WI38 (cell line): ENCODE data around the gene RPS27L.

Source experiments
- H3K4me3 ChIP-seq: 2 replicates; pipeline ENCODE4 v1.5.1; 2011; ENCODE audit warnings: low read depth, mild to moderate bottlenecking, control low read depth, low read length
- TF ChIP-seq, protein P1 (sequence below): IDR thresholded peaks from 2 replicates; pipeline ENCODE4 v1.5.1; 2012; ENCODE audit warnings: low read depth, mild to moderate bottlenecking, control low read depth, low read length

Gene RPS27L

DNA sequence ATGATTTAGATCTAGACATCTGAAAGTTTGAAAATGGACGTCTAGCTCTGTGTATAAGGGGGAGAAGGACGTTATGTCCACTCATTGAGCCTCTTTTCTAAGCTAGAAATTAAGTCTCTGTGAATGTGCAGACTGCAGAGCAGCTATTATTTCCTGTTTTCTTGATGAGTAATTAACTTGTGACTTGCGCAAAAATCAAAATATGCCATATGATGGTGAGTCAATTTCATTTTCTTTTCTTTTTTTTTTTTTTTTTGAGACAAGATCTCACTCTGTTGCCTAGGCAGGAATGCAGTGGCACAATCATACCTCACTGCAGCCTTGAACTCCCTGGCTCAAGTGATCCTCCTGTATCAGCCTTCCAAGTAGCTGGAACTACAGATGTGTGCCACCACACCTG lies 21.5 kb downstream of the RPS27L start:
- H3K4me3 ChIP-seq: no peak overlapping the region
- TF ChIP-seq, protein P1, sequence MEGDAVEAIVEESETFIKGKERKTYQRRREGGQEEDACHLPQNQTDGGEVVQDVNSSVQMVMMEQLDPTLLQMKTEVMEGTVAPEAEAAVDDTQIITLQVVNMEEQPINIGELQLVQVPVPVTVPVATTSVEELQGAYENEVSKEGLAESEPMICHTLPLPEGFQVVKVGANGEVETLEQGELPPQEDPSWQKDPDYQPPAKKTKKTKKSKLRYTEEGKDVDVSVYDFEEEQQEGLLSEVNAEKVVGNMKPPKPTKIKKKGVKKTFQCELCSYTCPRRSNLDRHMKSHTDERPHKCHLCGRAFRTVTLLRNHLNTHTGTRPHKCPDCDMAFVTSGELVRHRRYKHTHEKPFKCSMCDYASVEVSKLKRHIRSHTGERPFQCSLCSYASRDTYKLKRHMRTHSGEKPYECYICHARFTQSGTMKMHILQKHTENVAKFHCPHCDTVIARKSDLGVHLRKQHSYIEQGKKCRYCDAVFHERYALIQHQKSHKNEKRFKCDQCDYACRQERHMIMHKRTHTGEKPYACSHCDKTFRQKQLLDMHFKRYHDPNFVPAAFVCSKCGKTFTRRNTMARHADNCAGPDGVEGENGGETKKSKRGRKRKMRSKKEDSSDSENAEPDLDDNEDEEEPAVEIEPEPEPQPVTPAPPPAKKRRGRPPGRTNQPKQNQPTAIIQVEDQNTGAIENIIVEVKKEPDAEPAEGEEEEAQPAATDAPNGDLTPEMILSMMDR: no peak

DNA sequence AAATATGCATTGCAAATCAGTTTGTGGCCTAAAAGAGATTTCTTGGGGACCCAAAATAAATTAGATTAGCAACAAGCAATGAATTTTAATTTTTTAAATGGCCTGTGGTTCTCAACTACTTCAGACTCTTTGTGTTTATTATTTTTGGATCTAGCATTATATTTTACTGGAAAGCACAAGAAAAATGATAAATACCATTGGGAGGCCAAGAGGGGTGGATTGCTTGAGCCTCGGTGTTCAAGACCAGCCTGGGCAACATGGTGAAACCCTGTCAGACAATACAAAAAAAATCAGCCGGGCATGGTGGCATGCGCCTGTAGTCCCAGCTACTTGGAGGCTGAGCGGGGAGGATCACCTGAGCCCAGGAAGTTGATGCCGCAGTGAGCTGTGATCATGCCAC lies 22.0 kb downstream of the RPS27L start:
- TF ChIP-seq, protein P1: no peak
- no peak overlapping the region for H3K4me3 ChIP-seq

DNA sequence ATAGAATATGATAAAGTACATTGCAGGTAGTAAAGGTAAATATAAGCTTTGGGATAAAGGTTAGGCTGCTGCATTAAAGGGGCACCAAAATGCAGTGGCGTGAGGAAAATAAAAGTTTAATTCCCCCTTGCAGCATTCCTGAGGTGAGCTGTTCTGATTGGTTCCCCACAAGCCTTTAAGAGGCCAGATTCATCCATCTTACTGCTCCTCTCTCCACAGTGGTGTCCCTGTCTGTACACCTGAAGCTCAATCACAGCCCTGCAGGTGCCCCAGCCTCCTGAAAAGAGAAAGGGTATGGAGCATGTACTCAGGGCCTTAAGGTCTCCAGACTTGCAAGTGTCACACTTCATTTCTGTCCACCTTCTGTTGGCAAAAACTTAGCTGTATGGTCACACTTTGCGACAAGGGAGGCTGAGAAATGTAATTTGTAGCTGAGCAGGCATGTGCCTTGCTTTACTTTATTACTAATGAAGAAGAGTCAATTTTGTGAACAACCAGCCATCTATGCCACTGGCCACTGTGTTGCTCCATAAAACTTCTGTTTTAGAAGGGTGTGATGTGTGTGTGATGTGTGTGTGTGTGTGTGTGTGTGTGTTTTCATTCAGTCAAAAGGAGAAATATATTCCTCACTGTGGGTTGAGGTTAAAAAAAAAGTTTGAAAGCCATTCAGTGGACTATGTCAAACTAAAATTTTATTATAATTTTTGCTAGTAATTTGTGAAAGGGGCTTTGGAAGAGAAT lies 22.9 kb downstream of the RPS27L start:
- H3K4me3 ChIP-seq: no peak overlapping the region
- TF ChIP-seq, protein P1: no peak

DNA sequence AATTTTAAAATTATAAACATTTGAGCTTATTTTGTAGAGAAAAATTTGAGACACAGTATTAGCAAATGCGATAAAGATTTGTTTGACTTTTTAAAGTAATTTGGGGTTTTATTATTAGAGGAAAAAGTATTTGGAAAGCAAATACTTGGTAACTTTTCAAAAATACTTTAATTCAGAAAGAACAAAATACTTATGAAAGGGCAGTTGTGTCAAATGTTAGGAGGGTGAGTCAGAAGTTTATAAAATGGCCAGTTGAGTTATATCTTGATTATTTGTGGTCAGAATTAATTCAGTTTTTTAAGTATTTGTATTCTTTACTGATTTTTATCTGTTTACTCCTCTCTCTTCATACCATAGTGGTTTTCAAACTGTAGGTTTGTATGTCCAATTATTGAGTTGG lies 23.5 kb downstream of the RPS27L start:
- TF ChIP-seq, protein P1: no peak
- no peak overlapping the region for H3K4me3 ChIP-seq

DNA sequence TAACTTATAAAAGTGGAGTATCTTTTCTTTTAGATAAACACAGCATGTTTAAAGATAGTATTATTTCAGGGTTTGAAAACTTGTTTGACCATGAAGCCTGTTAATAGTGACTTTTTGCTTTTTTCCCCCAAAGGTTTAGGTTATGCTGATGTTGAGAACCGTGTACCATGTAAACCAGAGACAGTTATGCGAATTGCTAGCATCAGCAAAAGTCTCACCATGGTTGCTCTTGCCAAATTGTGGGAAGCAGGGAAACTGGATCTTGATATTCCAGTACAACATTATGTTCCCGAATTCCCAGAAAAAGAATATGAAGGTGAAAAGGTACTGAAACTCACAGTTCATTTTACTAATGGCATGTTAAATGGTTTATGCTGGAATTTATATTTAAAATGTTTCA lies 30.6 kb downstream of the RPS27L start:
- TF ChIP-seq, protein P1: no peak
- no peak overlapping the region for H3K4me3 ChIP-seq

DNA sequence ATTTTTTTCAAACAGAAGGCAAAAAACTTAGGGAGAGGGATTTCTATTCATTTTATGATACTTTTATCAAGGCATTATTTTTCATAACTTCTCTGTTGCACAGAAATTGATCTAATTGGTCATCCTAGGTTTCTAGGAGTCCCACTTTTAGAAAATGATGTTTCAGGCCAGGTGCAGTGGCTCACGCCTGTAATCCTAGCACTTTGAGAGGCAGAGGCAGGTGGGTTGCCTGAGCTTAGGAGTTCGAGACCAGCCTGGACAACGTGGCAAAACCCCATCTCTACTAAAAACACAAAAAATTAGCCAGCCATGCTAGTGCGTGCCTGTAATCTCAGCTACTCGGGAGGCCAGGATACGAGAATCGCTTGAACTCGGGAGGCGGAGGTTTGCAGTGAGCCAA lies 32.8 kb downstream of the RPS27L start:
- TF ChIP-seq, protein P1: no peak
- H3K4me3 ChIP-seq: no peak overlapping the region

DNA sequence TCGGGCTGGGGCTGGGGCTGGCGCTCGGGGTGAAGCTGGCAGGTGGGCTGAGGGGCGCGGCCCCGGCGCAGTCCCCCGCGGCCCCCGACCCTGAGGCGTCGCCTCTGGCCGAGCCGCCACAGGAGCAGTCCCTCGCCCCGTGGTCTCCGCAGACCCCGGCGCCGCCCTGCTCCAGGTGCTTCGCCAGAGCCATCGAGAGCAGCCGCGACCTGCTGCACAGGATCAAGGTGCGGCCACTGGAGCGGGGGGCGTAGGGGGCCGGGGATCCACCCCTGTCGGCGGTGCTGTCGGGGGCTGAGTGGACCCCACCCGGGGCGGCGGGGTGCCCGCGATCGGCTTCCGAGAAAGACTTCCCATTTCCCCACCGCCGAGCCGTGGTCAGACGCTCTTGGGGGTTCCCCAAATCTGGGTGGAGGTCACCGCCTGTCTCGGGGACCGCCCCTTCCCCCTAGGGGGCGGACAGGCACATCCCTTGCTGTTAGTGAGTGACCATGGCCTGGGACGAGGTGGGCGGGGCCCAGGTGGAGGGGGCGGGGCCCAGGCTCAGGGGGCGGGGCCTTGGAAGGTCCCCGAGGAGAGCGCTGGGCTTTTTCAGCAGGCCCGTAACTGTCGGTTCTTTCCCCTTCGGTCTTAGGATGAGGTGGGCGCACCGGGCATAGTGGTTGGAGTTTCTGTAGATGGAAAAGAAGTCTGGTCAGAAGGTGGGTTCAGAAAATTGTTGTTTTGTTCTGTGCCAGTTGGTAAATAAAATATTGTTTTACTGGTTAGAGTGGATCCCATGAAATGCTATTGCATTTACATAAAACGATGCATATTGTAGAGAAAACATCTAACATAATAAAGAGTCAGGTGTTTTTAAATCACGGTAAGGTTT lies 35.0 kb downstream of the RPS27L start:
- peak overlapping the region; percentile 91 for H3K4me3 ChIP-seq
- TF ChIP-seq, protein P1: no peak
